Measurements from ENCODE around the gene RAB8B. TPM values are rescaled to one million over a fixed set of nuclear protein-coding genes. Genes with fewer than 3 reads are reported as not detected.

RAB8B gene
- polyA plus RNA-seq, 4 donors: 27.9 to 35.8 (median 34.6) TPM

- DNase-seq (ENCODE audit: low read depth in 4 of 4, low spot score in 3 of 4): no peak
Measured at GRCh38 chr15:63181648-63182047, 7.8 kb upstream of the RAB8B start.

GRCh38 chr15:63185206-63185605 lies 4.2 kb upstream of the RAB8B start:
- DNase-seq (ENCODE audit: low read depth in 4 of 4, low spot score in 3 of 4): no peak

- no peak for DNase-seq (ENCODE audit: low read depth in 4 of 4, low spot score in 3 of 4)
Measured at GRCh38 chr15:63186065-63186464, 3.3 kb upstream of the RAB8B start.

- DNase-seq (ENCODE audit: low read depth in 4 of 4, low spot score in 3 of 4): no peak
Measured at GRCh38 chr15:63187589-63188226, 1.7 kb upstream of the RAB8B start.

GRCh38 chr15:63188247-63188925 lies 1.0 kb upstream of the RAB8B start:
- DNase-seq (ENCODE audit: low read depth in 4 of 4, low spot score in 3 of 4): no peak

GRCh38 chr15:63189941-63190768 lies 749 bp downstream of the RAB8B start:
- DNase-seq (ENCODE audit: low read depth in 4 of 4, low spot score in 3 of 4): peak in 1 of 4 donors; percentile 32

GRCh38 chr15:63190769-63191649 lies 1.6 kb downstream of the RAB8B start:
- no peak for DNase-seq (ENCODE audit: low read depth in 4 of 4, low spot score in 3 of 4)

- DNase-seq (ENCODE audit: low read depth in 4 of 4, low spot score in 3 of 4): no peak
Measured at GRCh38 chr15:63191895-63192618, 2.7 kb downstream of the RAB8B start.

GRCh38 chr15:63192619-63193206 lies 3.3 kb downstream of the RAB8B start:
- DNase-seq (ENCODE audit: low read depth in 4 of 4, low spot score in 3 of 4): no peak

GRCh38 chr15:63194302-63194701 lies 4.9 kb downstream of the RAB8B start:
- no peak for DNase-seq (ENCODE audit: low read depth in 4 of 4, low spot score in 3 of 4)

GRCh38 chr15:63194880-63195568 lies 5.6 kb downstream of the RAB8B start:
- no peak for DNase-seq (ENCODE audit: low read depth in 4 of 4, low spot score in 3 of 4)

- no peak for DNase-seq (ENCODE audit: low read depth in 4 of 4, low spot score in 3 of 4)
Measured at GRCh38 chr15:63195569-63196015, 6.2 kb downstream of the RAB8B start.

- DNase-seq (ENCODE audit: low read depth in 4 of 4, low spot score in 3 of 4): no peak
Measured at GRCh38 chr15:63196842-63197241, 7.4 kb downstream of the RAB8B start.

GRCh38 chr15:63197626-63198025 lies 8.2 kb downstream of the RAB8B start:
- no peak for DNase-seq (ENCODE audit: low read depth in 4 of 4, low spot score in 3 of 4)

GRCh38 chr15:63198371-63199250 lies 9.2 kb downstream of the RAB8B start:
- DNase-seq (ENCODE audit: low read depth in 4 of 4, low spot score in 3 of 4): no peak

GRCh38 chr15:63200464-63201249 lies 11.3 kb downstream of the RAB8B start:
- DNase-seq (ENCODE audit: low read depth in 4 of 4, low spot score in 3 of 4): no peak

GRCh38 chr15:63202861-63203260 lies 13.5 kb downstream of the RAB8B start:
- no peak for DNase-seq (ENCODE audit: low read depth in 4 of 4, low spot score in 3 of 4)
